OCI-LY1 (cell line): Measurements from ENCODE around the gene PIK3C2G.

Experiments
- H2AFZ ChIP-seq: fragments of 200-600 bp; sonication (generic), shearing (Covaris generic); 2 replicates; pipeline ENCODE4 v1.6.0; 2014; ENCODE audit warnings: antibody characterized with exemption, mild to moderate bottlenecking, low read length
- H3F3A ChIP-seq: fragments of 200-600 bp; sonication (generic), shearing (Covaris generic); 2 replicates; pipeline ENCODE4 v1.6.0; 2014; ENCODE audit warnings: mild to moderate bottlenecking, antibody characterized with exemption, low read length, moderate library complexity; ENCODE audit not compliant: insufficient read depth
- H3K27ac ChIP-seq: fragments of 200-600 bp; sonication (generic); 2 replicates; pipeline ENCODE4 v1.5.1; 2014; ENCODE audit warnings: low read length, mixed run types, mild to moderate bottlenecking, low read depth; ENCODE audit not compliant: poor library complexity, severe bottlenecking
- H3K27me3 ChIP-seq: fragments of 200-600 bp; sonication (generic); 2 replicates; pipeline ENCODE4 v1.6.0; 2014; ENCODE audit warnings: antibody characterized with exemption, mild to moderate bottlenecking, low read length, moderate library complexity; ENCODE audit not compliant: insufficient read depth
- H3K36me3 ChIP-seq: fragments of 200-600 bp; sonication (generic); 2 replicates; pipeline ENCODE4 v1.6.1; 2014; ENCODE audit warnings: mild to moderate bottlenecking, antibody characterized with exemption, low read length, moderate library complexity, mixed read lengths; ENCODE audit not compliant: insufficient read depth
- H3K4me1 ChIP-seq: fragments of 200-600 bp; sonication (generic); 2 replicates; pipeline ENCODE4 v1.5.1; 2014; ENCODE audit warnings: mild to moderate bottlenecking, low read length, moderate library complexity; ENCODE audit not compliant: insufficient read depth, severe bottlenecking
- H3K4me2 ChIP-seq: fragments of 200-600 bp; sonication (generic), shearing (Covaris generic); 2 replicates; pipeline ENCODE4 v1.6.1; 2014; ENCODE audit warnings: low read length
- H3K4me3 ChIP-seq: fragments of 200-600 bp; sonication (generic); 2 replicates; pipeline ENCODE4 v1.5.1; 2014; ENCODE audit warnings: low read length, low read depth, mild to moderate bottlenecking, mixed read lengths; ENCODE audit not compliant: poor library complexity, severe bottlenecking
- H3K79me2 ChIP-seq: fragments of 200-600 bp; shearing (Covaris generic); 2 replicates; pipeline ENCODE4 v1.6.1; 2016; ENCODE audit warnings: mixed run types, low read length, mixed read lengths; ENCODE audit not compliant: insufficient read depth
- H3K9ac ChIP-seq: fragments of 200-600 bp; sonication (generic), shearing (Covaris generic); 2 replicates; pipeline ENCODE4 v1.6.1; 2014; ENCODE audit warnings: mild to moderate bottlenecking, low read length, mixed read lengths
- H3K9me2 ChIP-seq: fragments of 200-600 bp; sonication (generic), shearing (Covaris generic); 2 replicates; pipeline ENCODE4 v1.6.1; 2014; ENCODE audit warnings: low read depth, mild to moderate bottlenecking, low read length, mixed read lengths
- H3K9me3 ChIP-seq: fragments of 200-600 bp; shearing (Covaris generic); 2 replicates; pipeline ENCODE4 v1.6.1; 2014; ENCODE audit warnings: low read length, mixed read lengths
- H4K20me1 ChIP-seq: fragments of 200-600 bp; sonication (generic), shearing (Covaris generic); 2 replicates; pipeline ENCODE4 v1.6.0; 2016; ENCODE audit warnings: mild to moderate bottlenecking, low read length; ENCODE audit not compliant: insufficient read depth
- CTCF ChIP-seq: fragments of 200-600 bp; sonication (generic), shearing (Covaris generic); IDR thresholded peaks from 2 replicates; pipeline ENCODE4 v1.5.1; 2017; ENCODE audit warnings: mild to moderate bottlenecking, antibody characterized with exemption, low read length, moderate library complexity, mixed read lengths
- EZH2 ChIP-seq: fragments of 200-600 bp; sonication (generic), shearing (Covaris generic); IDR thresholded peaks from 2 replicates; pipeline ENCODE4 v1.8.0; 2017; ENCODE audit warnings: borderline replicate concordance, mixed run types, mild to moderate bottlenecking, antibody characterized with exemption, low read length, moderate library complexity, mixed read lengths

Gene PIK3C2G

GRCh38 chr12:18431771-18432170, 170.5 kb downstream of the PIK3C2G start:
- Histone ChIP-seq H3F3A (no peaks in the 10 kb centered on the region), H3K36me3 (no peaks in the 10 kb centered on the region), H3K4me2 (no peak overlapping the region), H4K20me1 (no peaks in the 10 kb centered on the region), H3K9ac (no peak overlapping the region), H3K9me2 (no peaks in the 10 kb centered on the region), H3K4me1 (no peaks in the 10 kb centered on the region), H3K27ac (no peak overlapping the region), H3K4me3 (no peak overlapping the region), H2AFZ (no peak overlapping the region), H3K9me3 (no peaks in the 10 kb centered on the region), H3K27me3 (no peaks in the 10 kb centered on the region), H3K79me2 (no peaks in the 10 kb centered on the region)
- no peak for TF ChIP-seq CTCF
- no peak for TF ChIP-seq EZH2

- Histone ChIP-seq H2AFZ (no peak overlapping the region), H3K27me3 (no peaks in the 10 kb centered on the region), H3K27ac (no peak overlapping the region), H3K9ac (no peak overlapping the region), H3K9me3 (no peaks in the 10 kb centered on the region), H3K9me2 (no peaks in the 10 kb centered on the region), H3K79me2 (no peaks in the 10 kb centered on the region), H4K20me1 (no peaks in the 10 kb centered on the region), H3K4me3 (no peak overlapping the region), H3K4me1 (no peaks in the 10 kb centered on the region), H3F3A (no peaks in the 10 kb centered on the region), H3K36me3 (no peaks in the 10 kb centered on the region), H3K4me2 (no peak overlapping the region)
- TF ChIP-seq CTCF = no peak
- TF ChIP-seq EZH2 = no peak
Observed at GRCh38 chr12:18432206-18432605, 170.9 kb downstream of the PIK3C2G start.

GRCh38 chr12:18436170-18436569, 174.9 kb downstream of the PIK3C2G start:
- Histone ChIP-seq H3K27ac (no peak overlapping the region), H3K9me2 (no peaks in the 10 kb centered on the region), H2AFZ (no peak overlapping the region), H3K79me2 (no peaks in the 10 kb centered on the region), H3K9ac (no peak overlapping the region), H3F3A (no peaks in the 10 kb centered on the region), H3K9me3 (no peaks in the 10 kb centered on the region), H3K27me3 (no peaks in the 10 kb centered on the region), H4K20me1 (no peaks in the 10 kb centered on the region), H3K4me2 (no peak overlapping the region), H3K4me3 (no peak overlapping the region), H3K4me1 (no peaks in the 10 kb centered on the region), H3K36me3 (no peaks in the 10 kb centered on the region)
- no peak for TF ChIP-seq EZH2
- no peak for TF ChIP-seq CTCF
